ENCODE data around the gene MDH1B. TPM values are rescaled to one million over a fixed set of nuclear protein-coding genes. Genes with fewer than 3 reads are reported as not detected.

The MDH1B gene
- total RNA-seq, 4 donors from 2014 or later = 0.38 to 0.85 (median 0.61) TPM; not detected in 1

DNA sequence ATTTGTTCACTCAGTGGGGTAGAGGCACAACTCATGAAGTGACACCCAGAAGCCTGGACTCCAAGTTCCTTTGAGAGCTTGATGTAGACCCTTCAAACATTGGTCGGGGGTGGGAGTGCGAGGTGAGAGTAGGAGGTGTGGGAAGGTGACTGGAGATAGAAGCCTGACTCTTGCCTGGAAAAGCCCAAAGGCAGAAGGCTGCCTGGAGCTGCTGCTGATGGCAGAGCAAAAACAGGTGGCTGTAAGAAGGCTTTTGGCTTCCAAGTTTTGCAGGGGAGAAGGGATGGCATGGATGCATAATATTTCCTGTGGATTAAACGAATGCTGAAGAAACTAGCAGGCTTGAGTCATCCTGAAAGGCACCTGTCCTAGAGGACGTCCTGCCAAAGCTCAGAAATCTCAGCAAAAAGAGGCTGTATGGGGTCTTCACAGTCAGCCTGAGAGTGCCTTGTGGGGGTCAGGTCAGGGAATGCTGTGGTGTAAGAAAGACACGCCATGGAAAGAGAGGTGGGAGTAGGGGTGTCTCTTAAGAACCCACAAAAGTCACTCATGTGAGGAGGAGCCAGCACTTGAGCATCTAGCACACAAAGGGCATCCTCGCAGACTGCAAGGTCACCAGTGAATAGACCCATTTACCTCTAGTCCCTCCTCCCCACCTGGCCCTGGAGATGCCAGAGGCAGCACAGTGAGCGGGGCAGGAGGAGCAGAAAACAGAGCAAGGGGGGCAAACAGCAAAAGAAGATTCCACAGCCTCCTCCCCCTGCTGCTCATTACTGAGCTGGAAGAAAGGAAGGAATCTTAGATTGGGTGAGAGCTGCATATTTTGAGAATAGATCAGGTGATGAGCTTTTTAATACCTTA is 37.8 kb upstream of the MDH1B start:
- Histone ChIP-seq H3K36me3 (no peaks in the 10 kb centered on the region), H3K27ac (no peak overlapping the region), H3K4me1 (peaks cover 0 to 17% (median 0%) of the 10 kb centered on the region in 3 donors), H3K4me3 (no peak overlapping the region), H3K9me3 (no peaks in the 10 kb centered on the region), H3K27me3 (no peaks in the 10 kb centered on the region)
- 80 to 81% methylated on average over 7 of the region's 7 CpGs for WGBS, 2 donors
- TF ChIP-seq POLR2A (IDR thresholded peaks at IDR 0.05) (no peak), CTCF (IDR thresholded peaks at IDR 0.05) (no peak)
- no peak for DNase-seq
- intact Hi-C loops (cut with DNase I) = loop anchor here (5.0 kb wide), 1 partner anchor 669 kb away; no protein-coding TSS in a partner anchor

GRCh38 chr2:206801418-206802189 is 36.5 kb upstream of the MDH1B start:
- Histone ChIP-seq H3K4me1 (peaks cover 0 to 17% (median 0%) of the 10 kb centered on the region in 3 donors), H3K27me3 (no peaks in the 10 kb centered on the region), H3K4me3 (no peak overlapping the region), H3K36me3 (peaks cover 0 to 3% (median 0%) of the 10 kb centered on the region in 3 donors), H3K27ac (no peak overlapping the region), H3K9me3 (no peaks in the 10 kb centered on the region)
- TF ChIP-seq CTCF (IDR thresholded peaks at IDR 0.05) (no peak), POLR2A (IDR thresholded peaks at IDR 0.05) (no peak)
- intact Hi-C loops (cut with DNase I) = loop anchor here (5.0 kb wide), 1 partner anchor 671 kb away; no protein-coding TSS in a partner anchor
- no peak for DNase-seq
- WGBS, 2 donors = 68 to 69% methylated on average over 9 of the region's 9 CpGs

- TF ChIP-seq CTCF (IDR thresholded peaks at IDR 0.05) (peak in 5 of 6 experiments; percentile 42 to 76 (median 64)), POLR2A (IDR thresholded peaks at IDR 0.05) (no peak)
- no peaks in the 10 kb centered on the region for H3K9me3 ChIP-seq
- WGBS, 2 donors = 23 to 36% methylated on average over 10 to 12 of the region's 12 CpGs
- peaks cover 0 to 10% (median 0%) of the 10 kb centered on the region in 3 donors for H3K36me3 ChIP-seq
- no peaks in the 10 kb centered on the region for H3K27me3 ChIP-seq
- H3K4me1 ChIP-seq = peaks cover 0 to 17% (median 0%) of the 10 kb centered on the region in 3 donors
- no peak overlapping the region for H3K27ac ChIP-seq
- H3K4me3 ChIP-seq = peak overlapping the region in 1 of 4 donors; percentile 24
- intact Hi-C loops (cut with DNase I) = loop anchor here (5.0 kb wide), 1 partner anchor 672 kb away; no protein-coding TSS in a partner anchor
- no peak for DNase-seq
Observed at GRCh38 chr2:206800506-206801417, 35.6 kb upstream of the MDH1B start.

DNA sequence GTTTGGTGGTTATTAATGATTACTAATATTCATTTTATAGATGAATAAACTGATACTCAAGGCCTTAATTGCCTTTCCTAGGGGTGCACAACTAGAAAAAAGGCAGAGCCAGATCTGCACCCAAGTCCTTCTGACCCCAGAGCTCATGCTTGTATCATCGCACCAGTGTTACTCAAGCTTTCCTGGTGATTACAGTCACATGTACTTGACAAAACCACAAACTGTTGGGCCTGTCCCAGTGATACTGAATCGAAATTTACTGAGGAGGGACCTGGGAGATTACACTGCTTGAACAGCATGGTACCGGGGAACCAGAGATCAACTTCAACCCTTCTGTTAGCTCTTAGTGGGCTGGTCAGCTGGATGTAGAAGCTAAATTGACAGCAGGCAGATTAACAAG is 34.0 kb upstream of the MDH1B start:
- TF ChIP-seq POLR2A (IDR thresholded peaks at IDR 0.05) (no peak), CTCF (IDR thresholded peaks at IDR 0.05) (no peak)
- Histone ChIP-seq H3K36me3 (peaks cover 0 to 25% (median 0%) of the 10 kb centered on the region in 3 donors), H3K27ac (no peak overlapping the region), H3K27me3 (no peaks in the 10 kb centered on the region), H3K9me3 (no peaks in the 10 kb centered on the region), H3K4me1 (peaks cover 0 to 13% (median 0%) of the 10 kb centered on the region in 3 donors), H3K4me3 (no peak overlapping the region)
- DNase-seq = no peak
- intact Hi-C loops (cut with DNase I) = no loop called here
- WGBS, 2 donors = 67 to 87% methylated on average over 3 of the region's 3 CpGs

Measured in esophagus squamous epithelium (tissue), 5 donors.